ENCODE results near the gene ST7L.

- no peak for TF ChIP-seq EZH2 (IDR thresholded peaks at IDR 0.05; ENCODE audit: borderline replicate concordance, low read depth, low read length, severe bottlenecking)
- TF ChIP-seq, protein P1, sequence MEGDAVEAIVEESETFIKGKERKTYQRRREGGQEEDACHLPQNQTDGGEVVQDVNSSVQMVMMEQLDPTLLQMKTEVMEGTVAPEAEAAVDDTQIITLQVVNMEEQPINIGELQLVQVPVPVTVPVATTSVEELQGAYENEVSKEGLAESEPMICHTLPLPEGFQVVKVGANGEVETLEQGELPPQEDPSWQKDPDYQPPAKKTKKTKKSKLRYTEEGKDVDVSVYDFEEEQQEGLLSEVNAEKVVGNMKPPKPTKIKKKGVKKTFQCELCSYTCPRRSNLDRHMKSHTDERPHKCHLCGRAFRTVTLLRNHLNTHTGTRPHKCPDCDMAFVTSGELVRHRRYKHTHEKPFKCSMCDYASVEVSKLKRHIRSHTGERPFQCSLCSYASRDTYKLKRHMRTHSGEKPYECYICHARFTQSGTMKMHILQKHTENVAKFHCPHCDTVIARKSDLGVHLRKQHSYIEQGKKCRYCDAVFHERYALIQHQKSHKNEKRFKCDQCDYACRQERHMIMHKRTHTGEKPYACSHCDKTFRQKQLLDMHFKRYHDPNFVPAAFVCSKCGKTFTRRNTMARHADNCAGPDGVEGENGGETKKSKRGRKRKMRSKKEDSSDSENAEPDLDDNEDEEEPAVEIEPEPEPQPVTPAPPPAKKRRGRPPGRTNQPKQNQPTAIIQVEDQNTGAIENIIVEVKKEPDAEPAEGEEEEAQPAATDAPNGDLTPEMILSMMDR (IDR thresholded peaks at IDR 0.05; ENCODE audit: borderline replicate concordance, extremely low read depth, low read length, poor library complexity, severe bottlenecking), result no peak
These were observed 7.3 kb upstream of the ST7L start for GRCh38 chr1:112626193-112626592.
